Liver (tissue), 8 donors: Measurements from ENCODE around the gene SMIM45.

ENCODE experiments used
- DNase-seq: peaks from one replicate; pipeline ENCODE4 v3.0.0-alpha.2; 2017; ENCODE audit warnings: low spot score
- H3K27ac ChIP-seq, 2 donors: one replicate each; pipeline ENCODE4 v1.7.0; 2013; ENCODE audit warnings: inconsistent platforms in 2 of 2, low read length in 2 of 2, control low read depth in 1 of 2, low read depth in 1 of 2, mild to moderate bottlenecking in 1 of 2
- H3K27me3 ChIP-seq, 4 donors: one replicate each; pipeline versions ENCODE4 v1.6.1 to v1.7.0; 2013; ENCODE audit warnings: low read length in 3 of 4, inconsistent platforms in 1 of 4, mild to moderate bottlenecking in 1 of 4, moderate library complexity in 1 of 4; ENCODE audit not compliant: control insufficient read depth in 4 of 4, insufficient read depth in 4 of 4
- H3K36me3 ChIP-seq, 4 donors: one replicate each; pipeline versions ENCODE4 v1.6.1 to v1.7.0; 2013; ENCODE audit warnings: low read length in 3 of 4, mild to moderate bottlenecking in 3 of 4, low read depth in 1 of 4, moderate library complexity in 1 of 4; ENCODE audit not compliant: control insufficient read depth in 4 of 4, insufficient read depth in 3 of 4
- H3K4me1 ChIP-seq, 4 donors: one replicate each; pipeline versions ENCODE4 v1.6.1 to v1.7.0; 2013; ENCODE audit warnings: low read length in 3 of 4, mild to moderate bottlenecking in 3 of 4, moderate library complexity in 1 of 4; ENCODE audit not compliant: control insufficient read depth in 4 of 4, insufficient read depth in 4 of 4
- H3K4me3 ChIP-seq, 3 donors: one replicate each; pipeline versions ENCODE4 v1.6.1 to v1.7.0; 2013; ENCODE audit warnings: low read length in 3 of 3, control low read depth in 1 of 3, low read depth in 1 of 3, mild to moderate bottlenecking in 1 of 3
- H3K9ac ChIP-seq, 2 donors: one replicate each; pipeline ENCODE4 v1.7.0; 2013; ENCODE audit warnings: low read length in 2 of 2, mild to moderate bottlenecking in 2 of 2, moderate library complexity in 2 of 2, control low read depth in 1 of 2, low read depth in 1 of 2
- H3K9me3 ChIP-seq, 4 donors: one replicate each; pipeline versions ENCODE4 v1.6.1 to v1.7.0; 2013; ENCODE audit warnings: low read length in 3 of 4; ENCODE audit not compliant: control insufficient read depth in 4 of 4
- EGR1 ChIP-seq, 2 donors: IDR thresholded peaks; 2 replicates each; pipeline ENCODE4 v1.6.1; 2016 to 2018; ENCODE audit warnings: antibody characterized with exemption in 2 of 2, low read depth in 2 of 2
- FOXA1 ChIP-seq: IDR thresholded peaks from 2 replicates; pipeline ENCODE4 v1.6.1; 2016; ENCODE audit warnings: antibody characterized with exemption
- FOXA2 ChIP-seq: IDR thresholded peaks from 2 replicates; pipeline ENCODE4 v1.6.1; 2016; ENCODE audit warnings: antibody characterized with exemption
- GABPA ChIP-seq, 2 donors: IDR thresholded peaks in 1 of 2; conservative IDR thresholded peaks in 1 of 2; 2 replicates each; pipeline ENCODE4 v1.6.1; 2016; ENCODE audit warnings: antibody characterized with exemption in 2 of 2, mild to moderate bottlenecking in 1 of 2, moderate library complexity in 1 of 2
- HNF4A ChIP-seq, 2 donors: conservative IDR thresholded peaks; 2 replicates each; pipeline ENCODE4 v1.6.1; 2016; ENCODE audit warnings: antibody characterized with exemption in 2 of 2, mild to moderate bottlenecking in 2 of 2
- HNF4G ChIP-seq: IDR thresholded peaks from 2 replicates; pipeline ENCODE4 v1.6.1; 2016; ENCODE audit warnings: antibody characterized with exemption
- JUND ChIP-seq, 2 donors: IDR thresholded peaks; 2 replicates each; pipeline ENCODE4 v1.6.1; 2016; ENCODE audit warnings: antibody characterized with exemption in 2 of 2
- NR2F2 ChIP-seq: IDR thresholded peaks from 2 replicates; pipeline ENCODE4 v1.6.1; 2016; ENCODE audit warnings: antibody characterized with exemption
- RAD21 ChIP-seq, 2 donors: IDR thresholded peaks; 2 replicates each; pipeline ENCODE4 v1.6.1; 2016; ENCODE audit warnings: antibody characterized with exemption in 2 of 2, mild to moderate bottlenecking in 2 of 2
- RXRA ChIP-seq, 2 donors: IDR thresholded peaks; 2 replicates each; pipeline ENCODE4 v1.6.1; 2017 to 2018; ENCODE audit warnings: antibody characterized with exemption in 2 of 2, mild to moderate bottlenecking in 1 of 2
- SP1 ChIP-seq: IDR thresholded peaks from 2 replicates; pipeline ENCODE4 v1.6.1; 2018; ENCODE audit warnings: antibody characterized with exemption, mild to moderate bottlenecking
- TAF1 ChIP-seq: conservative IDR thresholded peaks from 2 replicates; pipeline ENCODE4 v1.6.1; 2016; ENCODE audit warnings: antibody characterized with exemption, mild to moderate bottlenecking
- YY1 ChIP-seq: IDR thresholded peaks from 2 replicates; pipeline ENCODE4 v1.6.1; 2016; ENCODE audit warnings: antibody characterized with exemption, mild to moderate bottlenecking
- ZBTB33 ChIP-seq: IDR thresholded peaks from 2 replicates; pipeline ENCODE4 v1.6.1; 2016; ENCODE audit warnings: antibody characterized with exemption
- WGBS: extraction: QIAGEN DNeasy Blood & Tissue Kit; methylation state at CpG from one replicate; pipeline ENCODE4 v1.1.7; 2013; 5-methylcytosine and 5-hydroxymethylcytosine counted together
- TF ChIP-seq, protein P1 (sequence below): IDR thresholded peaks from 2 replicates; pipeline ENCODE4 v1.6.1; 2016; ENCODE audit warnings: antibody characterized with exemption, mild to moderate bottlenecking
- TF ChIP-seq, protein P2 (sequence below): IDR thresholded peaks from 2 replicates; pipeline ENCODE4 v1.6.1; 2016; ENCODE audit warnings: antibody characterized with exemption
- TF ChIP-seq, protein P3 (sequence below): fragments of 150-350 bp; IDR thresholded peaks from 2 replicates; pipeline ENCODE4 v1.5.1; 2017; ENCODE audit warnings: improper control_type of control experiment, low read depth, low read length; ENCODE audit not compliant: missing input control
- TF ChIP-seq, protein P4 (sequence below): IDR thresholded peaks from 2 replicates; pipeline ENCODE4 v1.6.1; 2016; ENCODE audit warnings: antibody characterized with exemption
- donor health status: healthy.
- donor health status: healthy.
- donor health status: healthy.
- donor health status: healthy.
- donor health status: healthy.

The SMIM45 gene

DNA sequence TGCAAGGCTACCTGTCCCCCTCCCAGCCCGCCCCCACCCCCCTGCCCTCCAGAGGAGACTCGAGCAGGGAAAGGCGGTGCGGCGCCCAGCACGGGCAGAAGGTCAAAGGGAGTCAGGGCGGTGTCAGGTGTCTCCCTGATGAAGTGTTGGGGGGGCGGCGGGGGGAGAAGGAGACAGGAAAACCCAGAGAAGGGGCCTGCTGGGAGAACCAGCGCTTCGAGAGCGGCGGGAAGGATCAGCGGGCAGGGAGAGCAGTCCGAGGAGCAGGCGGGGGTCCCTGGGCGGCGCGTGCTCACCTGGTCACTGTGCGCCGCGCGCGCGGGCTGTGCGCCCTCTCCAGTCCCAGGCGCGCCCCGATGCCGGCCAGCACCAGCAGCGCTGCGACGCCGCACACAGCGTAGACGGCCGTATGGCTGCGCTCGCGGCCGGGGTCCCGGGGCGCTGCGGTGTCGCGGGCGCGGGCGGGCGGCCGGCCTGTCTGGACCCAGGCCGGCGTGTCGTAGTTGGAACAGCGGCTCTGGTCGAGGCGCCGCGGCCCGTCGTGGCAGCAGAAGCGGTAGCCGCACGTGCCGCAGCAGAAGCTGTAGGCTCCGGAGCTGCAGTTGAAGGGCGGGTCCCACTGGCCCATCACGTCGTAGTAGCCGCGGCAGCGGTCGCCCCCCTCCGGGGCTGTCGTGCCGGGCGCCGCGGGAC, 38.0 kb upstream of the SMIM45 start:
- WGBS: 4% methylated on average over 79 of the region's 79 CpGs
- Histone ChIP-seq H3K9ac (no peak overlapping the region), H3K27me3 (peaks cover 4 to 12% (median 8%) of the 10 kb centered on the region in 4 donors), H3K27ac (no peak overlapping the region), H3K4me1 (peaks cover 6 to 24% (median 14%) of the 10 kb centered on the region in 4 donors), H3K9me3 (no peaks in the 10 kb centered on the region), H3K4me3 (peak overlapping the region in 1 of 3 donors; percentile 42), H3K36me3 (no peaks in the 10 kb centered on the region)
- DNase-seq: no peak
- TF ChIP-seq FOXA1: no peak
- TF ChIP-seq TAF1: no peak
- no peak for TF ChIP-seq RXRA (IDR thresholded peaks at IDR 0.05)
- TF ChIP-seq NR2F2: no peak
- no peak for TF ChIP-seq YY1
- no peak for TF ChIP-seq SP1
- no peak for TF ChIP-seq JUND (IDR thresholded peaks at IDR 0.05)
- no peak for TF ChIP-seq HNF4A (conservative IDR thresholded peaks at IDR 0.05)
- TF ChIP-seq, protein P1, sequence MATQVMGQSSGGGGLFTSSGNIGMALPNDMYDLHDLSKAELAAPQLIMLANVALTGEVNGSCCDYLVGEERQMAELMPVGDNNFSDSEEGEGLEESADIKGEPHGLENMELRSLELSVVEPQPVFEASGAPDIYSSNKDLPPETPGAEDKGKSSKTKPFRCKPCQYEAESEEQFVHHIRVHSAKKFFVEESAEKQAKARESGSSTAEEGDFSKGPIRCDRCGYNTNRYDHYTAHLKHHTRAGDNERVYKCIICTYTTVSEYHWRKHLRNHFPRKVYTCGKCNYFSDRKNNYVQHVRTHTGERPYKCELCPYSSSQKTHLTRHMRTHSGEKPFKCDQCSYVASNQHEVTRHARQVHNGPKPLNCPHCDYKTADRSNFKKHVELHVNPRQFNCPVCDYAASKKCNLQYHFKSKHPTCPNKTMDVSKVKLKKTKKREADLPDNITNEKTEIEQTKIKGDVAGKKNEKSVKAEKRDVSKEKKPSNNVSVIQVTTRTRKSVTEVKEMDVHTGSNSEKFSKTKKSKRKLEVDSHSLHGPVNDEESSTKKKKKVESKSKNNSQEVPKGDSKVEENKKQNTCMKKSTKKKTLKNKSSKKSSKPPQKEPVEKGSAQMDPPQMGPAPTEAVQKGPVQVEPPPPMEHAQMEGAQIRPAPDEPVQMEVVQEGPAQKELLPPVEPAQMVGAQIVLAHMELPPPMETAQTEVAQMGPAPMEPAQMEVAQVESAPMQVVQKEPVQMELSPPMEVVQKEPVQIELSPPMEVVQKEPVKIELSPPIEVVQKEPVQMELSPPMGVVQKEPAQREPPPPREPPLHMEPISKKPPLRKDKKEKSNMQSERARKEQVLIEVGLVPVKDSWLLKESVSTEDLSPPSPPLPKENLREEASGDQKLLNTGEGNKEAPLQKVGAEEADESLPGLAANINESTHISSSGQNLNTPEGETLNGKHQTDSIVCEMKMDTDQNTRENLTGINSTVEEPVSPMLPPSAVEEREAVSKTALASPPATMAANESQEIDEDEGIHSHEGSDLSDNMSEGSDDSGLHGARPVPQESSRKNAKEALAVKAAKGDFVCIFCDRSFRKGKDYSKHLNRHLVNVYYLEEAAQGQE: no peak
- no peak for TF ChIP-seq EGR1 (IDR thresholded peaks at IDR 0.05; ENCODE audit: low read depth in 2 of 2)
- TF ChIP-seq ZBTB33: no peak
- TF ChIP-seq, protein P2, sequence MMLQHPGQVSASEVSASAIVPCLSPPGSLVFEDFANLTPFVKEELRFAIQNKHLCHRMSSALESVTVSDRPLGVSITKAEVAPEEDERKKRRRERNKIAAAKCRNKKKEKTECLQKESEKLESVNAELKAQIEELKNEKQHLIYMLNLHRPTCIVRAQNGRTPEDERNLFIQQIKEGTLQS: no peak
- TF ChIP-seq FOXA2: no peak
- TF ChIP-seq, protein P3, sequence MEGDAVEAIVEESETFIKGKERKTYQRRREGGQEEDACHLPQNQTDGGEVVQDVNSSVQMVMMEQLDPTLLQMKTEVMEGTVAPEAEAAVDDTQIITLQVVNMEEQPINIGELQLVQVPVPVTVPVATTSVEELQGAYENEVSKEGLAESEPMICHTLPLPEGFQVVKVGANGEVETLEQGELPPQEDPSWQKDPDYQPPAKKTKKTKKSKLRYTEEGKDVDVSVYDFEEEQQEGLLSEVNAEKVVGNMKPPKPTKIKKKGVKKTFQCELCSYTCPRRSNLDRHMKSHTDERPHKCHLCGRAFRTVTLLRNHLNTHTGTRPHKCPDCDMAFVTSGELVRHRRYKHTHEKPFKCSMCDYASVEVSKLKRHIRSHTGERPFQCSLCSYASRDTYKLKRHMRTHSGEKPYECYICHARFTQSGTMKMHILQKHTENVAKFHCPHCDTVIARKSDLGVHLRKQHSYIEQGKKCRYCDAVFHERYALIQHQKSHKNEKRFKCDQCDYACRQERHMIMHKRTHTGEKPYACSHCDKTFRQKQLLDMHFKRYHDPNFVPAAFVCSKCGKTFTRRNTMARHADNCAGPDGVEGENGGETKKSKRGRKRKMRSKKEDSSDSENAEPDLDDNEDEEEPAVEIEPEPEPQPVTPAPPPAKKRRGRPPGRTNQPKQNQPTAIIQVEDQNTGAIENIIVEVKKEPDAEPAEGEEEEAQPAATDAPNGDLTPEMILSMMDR: no peak
- TF ChIP-seq GABPA (IDR thresholded peaks at IDR 0.05 in 1 of 2, conservative IDR thresholded peaks at IDR 0.05 in 1 of 2): no peak
- TF ChIP-seq, protein P4, sequence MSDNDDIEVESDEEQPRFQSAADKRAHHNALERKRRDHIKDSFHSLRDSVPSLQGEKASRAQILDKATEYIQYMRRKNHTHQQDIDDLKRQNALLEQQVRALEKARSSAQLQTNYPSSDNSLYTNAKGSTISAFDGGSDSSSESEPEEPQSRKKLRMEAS: no peak
- TF ChIP-seq HNF4G: no peak
- no peak for TF ChIP-seq RAD21 (IDR thresholded peaks at IDR 0.05)
